Smooth muscle cell of the pulmonary artery (primary cell): Measurements from ENCODE around the gene TMCO5A. TPM values are rescaled to one million over a fixed set of nuclear protein-coding genes. Genes with fewer than 3 reads are reported as not detected.

Experiments
- total RNA-seq: library from RNA; depleted of rRNA; stranded (reverse); fragments of >200 nt; gene quantifications from 2 replicates; pipeline ENCODE4 v1.2.3, GENCODE V29; 2014

TMCO5A gene
- total RNA-seq, result not detected in 2 replicates

GRCh38 chr15:37934340-37934739, at the start of gene TMCO5A:
Gene TMCO5A (plus strand): TSS chr15:37934640. CDS start chr15:37936324, 1,684 bp downstream.

